ENCODE measurements around the gene SYCE3.
"Not testable (repeated sequence)": the region's sequence is repeated elsewhere in the genome, so short reads cannot be mapped to it uniquely, and the experiment has no call there.

The SYCE3 gene

GRCh38 chr22:50533856-50534711 is 28.6 kb downstream of the SYCE3 start:
- peaks cover 47% of the 10 kb centered on the region for H3K27me3 ChIP-seq (ENCODE audit: control insufficient read depth, insufficient read depth, low read length)
- H3K27ac ChIP-seq (ENCODE audit: low read depth, low read length); H3K4me3 ChIP-seq (ENCODE audit: low read depth, low read length); H3K9me3 ChIP-seq (ENCODE audit: control insufficient read depth, insufficient read depth, low read length); H3K9ac ChIP-seq (ENCODE audit: low read depth, low read length); H3K36me3 ChIP-seq (ENCODE audit: control insufficient read depth, insufficient read depth, low read length); H3K4me1 ChIP-seq (ENCODE audit: control insufficient read depth, insufficient read depth, low read length): not testable (repeated sequence)

DNA sequence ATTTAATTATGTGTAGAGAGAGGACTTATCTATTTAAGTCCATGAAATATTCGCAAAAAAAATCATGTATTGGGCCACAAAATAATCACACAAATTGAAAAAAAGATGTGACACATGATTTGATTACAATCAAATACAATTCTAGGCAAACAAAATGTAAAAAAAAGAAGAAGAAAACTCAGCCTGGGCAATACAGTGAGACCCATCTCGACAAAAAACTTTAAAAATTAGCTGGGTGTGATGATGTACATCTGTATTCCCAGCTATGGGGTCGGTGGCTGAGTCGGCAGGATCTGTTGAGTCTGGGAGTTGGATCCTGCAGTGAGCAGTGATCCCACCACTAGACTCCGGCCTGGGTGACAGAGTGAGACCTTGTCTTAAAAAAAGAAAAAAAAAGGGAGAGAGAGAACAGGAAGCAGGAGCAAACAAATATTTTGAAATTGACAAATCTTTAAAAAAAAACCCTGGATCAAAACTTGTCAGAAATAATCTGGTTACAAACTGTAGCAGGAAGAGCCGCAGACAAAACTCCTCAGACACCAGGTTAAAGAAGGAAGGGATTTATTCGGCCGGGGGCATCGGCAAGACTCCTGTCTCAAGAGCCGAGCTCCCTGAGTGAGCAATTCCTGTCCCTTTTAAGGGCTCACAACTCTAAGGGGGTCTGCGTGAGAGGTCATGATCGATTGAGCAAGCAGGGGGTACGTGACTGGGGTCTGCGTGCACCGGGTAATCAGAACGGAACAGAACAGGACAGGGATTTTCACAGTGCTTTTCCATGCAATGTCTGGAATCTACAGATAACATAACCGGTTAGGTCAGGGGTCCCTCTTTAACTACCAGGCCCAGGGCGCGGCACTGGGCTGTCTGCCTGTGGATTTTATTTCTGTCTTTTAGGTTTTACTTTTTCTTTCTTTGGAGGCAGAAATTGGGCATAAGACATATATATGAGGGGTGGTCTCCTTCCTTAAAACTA is 29.6 kb downstream of the SYCE3 start:
- Histone ChIP-seq H3K27ac (ENCODE audit: low read depth, low read length) (no peak overlapping the region), H3K27me3 (ENCODE audit: control insufficient read depth, insufficient read depth, low read length) (peaks cover 56% of the 10 kb centered on the region)

GRCh38 chr22:50531962-50532674 is 30.6 kb downstream of the SYCE3 start:
- Histone ChIP-seq H3K36me3 (ENCODE audit: control insufficient read depth, insufficient read depth, low read length) (no peaks in the 10 kb centered on the region), H3K4me3 (ENCODE audit: low read depth, low read length) (peak overlapping the region; percentile 65), H3K4me1 (ENCODE audit: control insufficient read depth, insufficient read depth, low read length) (peaks cover 1% of the 10 kb centered on the region), H3K9me3 (ENCODE audit: control insufficient read depth, insufficient read depth, low read length) (no peaks in the 10 kb centered on the region), H3K27me3 (ENCODE audit: control insufficient read depth, insufficient read depth, low read length) (peaks cover 66% of the 10 kb centered on the region), H3K27ac (ENCODE audit: low read depth, low read length) (no peak overlapping the region), H3K9ac (ENCODE audit: low read depth, low read length) (no peak overlapping the region)

More for the DNA sequence above, 29.6 kb downstream of the SYCE3 start:
- no peaks in the 10 kb centered on the region for H3K9me3 ChIP-seq (ENCODE audit: control insufficient read depth, insufficient read depth, low read length)
- H3K4me1 ChIP-seq (ENCODE audit: control insufficient read depth, insufficient read depth, low read length), result no peaks in the 10 kb centered on the region; the same call in 1 of the 2 replicates
- H3K4me3 ChIP-seq (ENCODE audit: low read depth, low read length), result no peak overlapping the region
- no peaks in the 10 kb centered on the region for H3K36me3 ChIP-seq (ENCODE audit: control insufficient read depth, insufficient read depth, low read length)
- H3K9ac ChIP-seq (ENCODE audit: low read depth, low read length), result no peak overlapping the region

DNA sequence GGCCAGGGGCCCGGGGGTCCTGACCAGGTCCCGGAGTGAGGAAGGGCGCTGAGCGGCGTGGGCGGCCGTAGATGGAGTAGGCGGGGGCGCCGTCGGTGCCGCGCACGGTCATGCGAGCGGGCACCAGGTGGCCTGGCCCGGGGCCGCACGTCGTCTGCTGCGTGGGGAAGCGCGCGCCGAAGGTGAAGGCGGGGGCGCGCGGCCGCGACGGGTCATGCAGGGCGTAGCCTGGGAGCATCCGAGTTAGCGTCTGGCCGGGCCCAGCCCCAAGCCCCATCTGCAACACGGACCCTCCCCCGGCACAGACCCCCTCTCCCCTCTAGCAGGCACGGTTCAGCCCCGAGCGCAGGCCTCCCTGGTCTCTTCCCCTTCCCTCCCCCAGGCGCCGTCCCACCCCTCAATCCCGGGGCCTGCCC is 31.2 kb downstream of the SYCE3 start:
- Histone ChIP-seq H3K27me3 (ENCODE audit: control insufficient read depth, insufficient read depth, low read length) (peaks cover 72% of the 10 kb centered on the region), H3K4me1 (ENCODE audit: control insufficient read depth, insufficient read depth, low read length) (peaks cover 4% of the 10 kb centered on the region), H3K9ac (ENCODE audit: low read depth, low read length) (no peak overlapping the region), H3K9me3 (ENCODE audit: control insufficient read depth, insufficient read depth, low read length) (no peaks in the 10 kb centered on the region), H3K27ac (ENCODE audit: low read depth, low read length) (no peak overlapping the region), H3K36me3 (ENCODE audit: control insufficient read depth, insufficient read depth, low read length) (no peaks in the 10 kb centered on the region), H3K4me3 (ENCODE audit: low read depth, low read length) (peak overlapping the region; percentile 65)

DNA sequence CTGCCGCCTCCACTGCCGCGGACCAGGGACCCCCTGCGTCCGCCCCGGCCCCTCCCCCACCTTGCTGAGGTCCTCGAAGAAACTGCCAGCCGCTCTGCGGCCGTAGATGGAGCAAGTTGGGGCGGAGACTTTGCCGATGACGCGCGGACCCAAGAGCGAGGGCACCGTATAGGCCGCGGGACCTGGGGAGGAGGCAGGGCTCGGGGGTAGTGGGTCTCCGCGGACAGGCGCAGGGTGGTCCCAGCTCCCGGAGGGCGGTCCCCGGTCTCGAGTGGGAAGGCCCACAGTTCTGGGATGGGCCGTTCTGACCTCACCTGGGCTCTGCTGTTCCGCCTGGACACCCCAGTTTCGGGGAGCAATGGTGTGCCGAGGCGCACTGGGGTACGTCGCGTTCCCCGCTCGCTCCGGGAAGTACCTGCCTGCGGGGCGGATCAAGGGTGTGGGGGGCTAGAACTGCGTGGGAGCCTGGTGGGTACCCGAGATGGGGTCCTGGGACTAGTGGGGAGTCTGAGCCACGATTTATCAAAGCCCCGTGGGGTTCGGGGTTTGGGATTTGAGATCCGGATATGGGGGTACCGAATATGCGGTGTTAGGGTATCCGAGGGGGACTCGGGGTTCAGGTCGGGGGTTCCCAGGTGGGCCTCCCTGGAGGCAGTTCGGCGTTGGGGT is 31.7 kb downstream of the SYCE3 start:
- Histone ChIP-seq H3K27me3 (ENCODE audit: control insufficient read depth, insufficient read depth, low read length) (peaks cover 72% of the 10 kb centered on the region), H3K4me3 (ENCODE audit: low read depth, low read length) (peak overlapping the region; percentile 65), H3K4me1 (ENCODE audit: control insufficient read depth, insufficient read depth, low read length) (peaks cover 4% of the 10 kb centered on the region), H3K36me3 (ENCODE audit: control insufficient read depth, insufficient read depth, low read length) (no peaks in the 10 kb centered on the region), H3K9me3 (ENCODE audit: control insufficient read depth, insufficient read depth, low read length) (no peaks in the 10 kb centered on the region), H3K27ac (ENCODE audit: low read depth, low read length) (no peak overlapping the region), H3K9ac (ENCODE audit: low read depth, low read length) (no peak overlapping the region)

DNA sequence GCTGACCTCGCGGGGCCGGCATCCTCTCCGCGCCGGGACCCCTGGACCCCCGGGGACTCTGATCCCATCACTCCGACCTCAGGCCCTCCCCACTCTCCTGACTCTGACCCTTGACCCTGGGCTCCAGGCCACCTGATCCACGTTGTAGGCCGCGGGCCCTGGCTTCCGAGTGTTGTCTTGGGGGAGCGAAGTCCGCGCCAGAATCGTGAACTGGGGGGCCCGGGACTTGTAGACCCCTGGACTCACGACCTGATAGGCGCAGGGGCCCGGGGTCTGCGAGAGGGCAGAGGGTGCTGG is 32.2 kb downstream of the SYCE3 start:
- H3K36me3 ChIP-seq (ENCODE audit: control insufficient read depth, insufficient read depth, low read length), result no peaks in the 10 kb centered on the region
- peaks cover 4% of the 10 kb centered on the region for H3K4me1 ChIP-seq (ENCODE audit: control insufficient read depth, insufficient read depth, low read length)
- no peaks in the 10 kb centered on the region for H3K9me3 ChIP-seq (ENCODE audit: control insufficient read depth, insufficient read depth, low read length)
- H3K9ac ChIP-seq (ENCODE audit: low read depth, low read length), result no peak overlapping the region
- peaks cover 72% of the 10 kb centered on the region for H3K27me3 ChIP-seq (ENCODE audit: control insufficient read depth, insufficient read depth, low read length)
- peak overlapping the region; percentile 65 for H3K4me3 ChIP-seq (ENCODE audit: low read depth, low read length)
- no peak overlapping the region for H3K27ac ChIP-seq (ENCODE audit: low read depth, low read length)

- Histone ChIP-seq H3K9ac (ENCODE audit: low read depth, low read length) (no peak within 1 kb of the TSS), H3K4me1 (ENCODE audit: control insufficient read depth, insufficient read depth, low read length) (peaks cover 4% of the 10 kb centered on the region), H3K4me3 (ENCODE audit: low read depth, low read length) (peak within 1 kb of the TSS; percentile 65), H3K27me3 (ENCODE audit: control insufficient read depth, insufficient read depth, low read length) (peaks cover 72% of the 10 kb centered on the region), H3K36me3 (ENCODE audit: control insufficient read depth, insufficient read depth, low read length) (no peaks in the 10 kb centered on the region), H3K27ac (ENCODE audit: low read depth, low read length) (no peak within 1 kb of the TSS), H3K9me3 (ENCODE audit: control insufficient read depth, insufficient read depth, low read length) (no peaks in the 10 kb centered on the region)
Measured at GRCh38 chr22:50529897-50530579, 32.7 kb downstream of the SYCE3 start, which contains the start of gene TYMP. Gene TYMP (minus strand): TSS chr22:50530012. CDS start chr22:50529709, 303 bp downstream.

DNA sequence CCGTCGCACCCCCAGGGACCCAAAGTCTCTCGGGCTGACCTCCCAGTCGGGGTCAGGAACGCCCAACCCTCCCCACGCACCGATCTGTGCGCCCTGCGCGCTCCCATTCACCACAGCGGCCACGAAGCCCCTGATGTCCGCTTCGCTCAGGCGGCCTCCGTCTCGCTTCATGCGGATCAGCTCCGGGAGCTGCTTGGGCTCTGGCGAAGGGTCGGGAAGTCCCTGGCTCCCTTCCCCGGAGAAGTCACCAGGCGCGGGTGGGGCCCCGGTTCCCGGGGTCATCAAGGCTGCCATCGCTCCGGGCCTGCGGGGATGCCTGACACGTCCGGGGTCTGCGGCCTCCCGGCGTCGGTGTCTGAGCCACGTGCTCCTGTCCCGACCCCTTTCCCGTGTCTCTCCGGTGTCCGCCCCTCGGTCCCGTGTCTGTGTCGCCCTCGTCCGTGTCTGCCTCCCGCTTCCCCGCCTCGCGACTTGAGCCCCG is 33.3 kb downstream of the SYCE3 start:
- Histone ChIP-seq H3K4me3 (ENCODE audit: low read depth, low read length) (peak overlapping the region; percentile 30; the same call in 1 of the 2 replicates), H3K9ac (ENCODE audit: low read depth, low read length) (no peak overlapping the region), H3K27ac (ENCODE audit: low read depth, low read length) (no peak overlapping the region), H3K36me3 (ENCODE audit: control insufficient read depth, insufficient read depth, low read length) (no peaks in the 10 kb centered on the region), H3K27me3 (ENCODE audit: control insufficient read depth, insufficient read depth, low read length) (peaks cover 72% of the 10 kb centered on the region), H3K4me1 (ENCODE audit: control insufficient read depth, insufficient read depth, low read length) (peaks cover 4% of the 10 kb centered on the region), H3K9me3 (ENCODE audit: control insufficient read depth, insufficient read depth, low read length) (no peaks in the 10 kb centered on the region)

- Histone ChIP-seq H3K27me3 (ENCODE audit: control insufficient read depth, insufficient read depth, low read length) (peaks cover 72% of the 10 kb centered on the region), H3K4me1 (ENCODE audit: control insufficient read depth, insufficient read depth, low read length) (peaks cover 4% of the 10 kb centered on the region), H3K4me3 (ENCODE audit: low read depth, low read length) (no peak overlapping the region), H3K9me3 (ENCODE audit: control insufficient read depth, insufficient read depth, low read length) (no peaks in the 10 kb centered on the region), H3K36me3 (ENCODE audit: control insufficient read depth, insufficient read depth, low read length) (peaks cover 2% of the 10 kb centered on the region), H3K27ac (ENCODE audit: low read depth, low read length) (no peak overlapping the region), H3K9ac (ENCODE audit: low read depth, low read length) (no peak overlapping the region)
Measured at GRCh38 chr22:50528682-50529415, 33.9 kb downstream of the SYCE3 start.

Data from HUES48 (cell line).